CD4-positive, alpha-beta T cell treated with Interleukin-10 for 1 hour (primary cell): ENCODE measurements around the gene TENM4.
"Not testable (repeated sequence)": the region's sequence is repeated elsewhere in the genome, so short reads cannot be mapped to it uniquely, and the experiment has no call there.

Experiments used
- DNase-seq: peaks from one replicate; pipeline ENCODE4 v3.0.0-alpha.2; 2020

Gene TENM4

DNA sequence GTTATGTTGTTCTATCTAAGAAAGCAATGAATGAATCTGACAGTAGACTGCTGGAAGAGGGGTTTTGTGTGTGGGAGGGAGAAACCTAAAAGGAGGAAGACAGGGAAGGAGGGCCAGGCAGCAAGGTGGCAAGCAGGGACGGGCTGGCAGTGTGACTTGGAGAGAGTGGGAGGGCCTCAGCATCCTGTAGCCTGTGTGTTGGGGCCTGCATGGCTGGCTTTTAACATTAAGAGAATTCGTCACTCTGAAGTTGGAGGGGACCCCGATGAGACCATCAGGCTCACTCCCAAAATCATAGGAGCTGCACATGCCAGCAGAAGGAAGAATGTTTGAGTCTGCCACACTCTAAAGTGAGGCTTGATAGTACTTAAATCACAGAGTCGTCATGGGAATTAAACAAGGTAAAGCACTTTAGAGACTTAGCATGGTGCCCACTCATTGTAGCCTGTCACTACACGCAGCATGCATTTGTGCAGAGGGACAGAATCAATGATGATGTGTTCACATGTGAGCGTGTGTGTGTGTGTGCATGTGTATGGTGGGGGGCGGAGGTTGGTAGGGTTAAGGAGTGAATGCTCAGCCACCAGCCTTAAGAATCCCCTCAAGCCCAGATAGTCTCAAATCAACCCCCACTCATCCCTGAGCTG, 199.5 kb downstream of the TENM4 start:
- DNase-seq: no peak

DNA sequence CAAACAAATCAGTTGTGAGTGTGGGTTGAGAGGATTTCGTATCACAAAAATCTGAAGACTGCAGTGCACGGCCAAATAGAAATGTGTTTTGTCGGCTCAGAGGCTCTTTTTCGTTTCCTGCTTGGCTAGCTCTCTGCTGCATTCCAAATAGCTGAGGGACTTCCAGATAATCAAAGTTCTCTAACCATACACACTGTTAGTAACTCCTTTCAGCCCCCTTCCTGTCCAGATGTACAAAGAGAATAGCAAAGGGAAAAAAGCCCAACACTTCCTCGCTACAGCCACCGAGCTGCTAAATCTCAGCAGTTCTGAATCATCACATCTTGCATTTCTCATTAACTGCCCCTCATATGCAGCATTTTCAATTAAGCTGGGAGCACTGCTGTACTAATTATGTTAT, 203.1 kb downstream of the TENM4 start:
- DNase-seq: no peak

DNA sequence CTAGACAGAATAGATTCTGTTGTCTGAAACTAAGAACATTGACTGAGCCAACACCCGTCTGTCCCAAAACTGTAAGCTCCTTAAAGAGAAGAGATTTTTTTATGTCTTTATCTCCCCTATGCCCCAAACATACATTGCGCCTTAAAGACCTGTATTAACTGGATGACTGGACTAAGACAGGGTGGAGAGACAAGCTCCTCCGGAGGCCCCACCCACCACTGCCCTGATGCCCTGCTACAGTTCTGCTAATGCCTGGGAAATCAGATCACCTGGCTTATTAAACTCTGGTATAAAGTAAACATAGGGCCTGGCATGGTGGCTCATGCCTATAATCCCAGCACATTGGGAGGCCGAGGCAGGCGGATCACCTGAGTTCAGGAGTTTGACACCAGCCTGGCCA, 203.7 kb downstream of the TENM4 start:
- no peak for DNase-seq

DNA sequence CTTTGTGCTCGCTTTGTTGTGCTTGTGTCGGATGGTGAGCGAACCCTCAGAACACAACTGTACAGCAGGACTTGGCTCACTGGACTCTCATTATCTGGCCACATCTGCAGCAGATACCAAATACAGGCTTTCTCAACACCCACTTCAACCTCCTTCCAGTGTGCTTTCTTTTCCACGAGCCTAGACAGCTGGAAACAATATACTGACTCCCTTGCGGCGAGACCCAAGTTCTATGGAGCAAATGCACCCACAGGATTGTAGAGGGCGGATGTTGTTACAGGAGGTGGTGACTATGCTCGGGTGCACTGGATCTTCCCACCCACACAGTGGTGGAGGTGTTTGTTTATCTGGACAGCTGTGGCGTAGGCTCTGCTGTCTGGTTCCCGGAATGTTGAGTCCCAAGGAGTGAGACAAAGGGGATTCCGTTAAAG, 204.3 kb downstream of the TENM4 start:
- DNase-seq: no peak

DNA sequence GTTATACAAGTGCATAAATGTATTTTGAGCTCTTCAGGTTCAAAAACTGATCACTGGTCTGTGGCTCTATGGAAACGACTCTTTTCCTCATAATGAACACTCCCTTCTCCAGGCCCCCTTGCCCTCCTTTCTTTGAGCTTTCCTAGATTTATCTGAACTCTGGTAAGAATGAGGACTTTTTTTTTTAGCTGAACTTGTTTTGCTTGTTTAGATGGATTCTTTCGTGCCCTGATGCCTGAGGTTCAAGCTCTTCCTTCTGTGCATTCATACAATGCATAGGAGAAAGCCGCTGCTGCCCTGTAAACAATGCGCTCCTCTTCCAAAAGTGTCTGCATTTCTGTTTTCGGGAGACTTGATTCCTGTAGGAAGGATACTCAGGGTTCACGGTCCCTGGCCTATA, 205.1 kb downstream of the TENM4 start:
- no peak for DNase-seq

DNA sequence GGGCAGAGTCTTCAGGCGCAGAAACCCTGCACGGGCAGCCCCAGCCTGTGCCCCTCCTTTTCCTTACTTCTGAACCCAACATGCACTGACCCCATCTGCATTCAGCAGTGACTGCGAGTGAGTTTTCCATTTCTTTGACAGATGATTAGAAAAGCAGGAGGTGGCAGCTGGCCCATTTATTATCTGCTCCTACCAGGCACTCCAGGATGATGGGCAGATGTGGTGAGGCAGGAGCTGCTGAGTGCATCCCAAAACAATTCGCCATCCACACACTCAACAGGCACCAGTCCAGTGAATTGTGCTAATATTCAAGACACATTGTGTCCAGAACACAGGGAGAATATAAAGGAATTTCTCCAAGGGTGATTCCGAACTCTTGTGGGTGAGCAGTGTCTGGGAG, 208.5 kb downstream of the TENM4 start:
- DNase-seq: no peak

DNA sequence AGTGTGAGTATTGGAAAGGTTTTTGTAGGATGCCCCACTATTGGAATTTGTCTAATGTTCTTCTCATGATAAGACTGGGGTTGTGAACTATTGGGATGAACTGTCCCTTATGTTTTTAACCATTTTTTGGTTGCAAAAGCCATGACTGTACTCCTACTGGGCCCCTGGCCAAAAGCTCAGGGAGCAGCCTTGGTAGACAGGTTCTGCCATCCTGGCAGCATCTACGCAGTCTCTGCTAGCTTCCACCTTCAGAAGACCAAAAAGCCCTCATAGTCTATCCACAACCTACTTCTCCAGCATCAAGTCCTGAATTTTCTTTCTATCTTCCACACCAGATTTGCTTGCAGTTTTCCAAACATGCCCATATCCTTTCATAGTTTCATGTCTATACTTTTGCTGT, 211.8 kb downstream of the TENM4 start:
- DNase-seq: no peak

DNA sequence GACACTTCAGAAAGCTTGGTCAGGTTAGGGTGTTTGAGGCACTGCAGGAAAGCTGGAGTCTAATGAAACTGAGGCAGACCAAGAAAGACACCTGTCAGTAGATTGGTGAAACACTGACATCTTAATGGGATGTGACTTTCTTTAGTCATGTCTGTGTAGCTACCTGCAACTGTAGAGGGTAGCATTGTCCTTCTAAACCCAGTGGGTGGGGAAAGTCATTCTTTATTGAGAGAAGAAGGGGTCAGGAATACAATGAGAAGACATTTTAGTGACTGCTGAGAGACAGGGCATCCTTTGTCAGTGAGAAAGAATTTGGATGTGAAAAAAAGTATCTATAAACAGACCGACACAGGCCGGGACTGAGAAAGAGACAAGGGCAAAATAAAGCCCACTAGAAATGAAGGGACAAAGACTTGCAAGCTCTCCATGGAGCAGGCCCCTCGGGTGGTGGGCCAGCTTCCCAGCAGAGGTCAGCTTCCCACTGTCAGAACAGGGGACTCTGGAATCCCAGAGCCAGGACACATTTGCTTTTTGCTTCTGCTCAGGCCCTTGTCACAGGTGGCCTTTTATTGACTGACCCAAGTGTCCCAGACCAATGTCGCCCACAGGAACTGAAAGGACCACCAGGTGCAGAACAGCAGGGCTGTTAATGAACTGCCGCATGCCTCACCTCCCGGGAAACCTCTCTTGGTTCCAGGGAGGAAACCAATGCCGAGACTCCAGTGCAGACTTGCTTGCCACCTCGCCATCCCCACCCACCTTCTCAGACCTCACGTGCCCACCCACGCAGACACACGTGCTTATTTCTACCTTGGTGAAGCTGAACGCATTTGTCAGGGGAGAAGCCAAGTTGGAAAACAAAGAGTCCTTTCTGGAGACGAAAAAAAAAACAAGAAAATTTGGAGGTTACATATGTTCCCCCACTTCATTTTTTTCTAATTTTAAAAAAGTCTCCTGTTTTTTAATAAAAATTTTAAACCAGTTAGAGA, 212.8 kb downstream of the TENM4 start:
- DNase-seq: no peak

DNA sequence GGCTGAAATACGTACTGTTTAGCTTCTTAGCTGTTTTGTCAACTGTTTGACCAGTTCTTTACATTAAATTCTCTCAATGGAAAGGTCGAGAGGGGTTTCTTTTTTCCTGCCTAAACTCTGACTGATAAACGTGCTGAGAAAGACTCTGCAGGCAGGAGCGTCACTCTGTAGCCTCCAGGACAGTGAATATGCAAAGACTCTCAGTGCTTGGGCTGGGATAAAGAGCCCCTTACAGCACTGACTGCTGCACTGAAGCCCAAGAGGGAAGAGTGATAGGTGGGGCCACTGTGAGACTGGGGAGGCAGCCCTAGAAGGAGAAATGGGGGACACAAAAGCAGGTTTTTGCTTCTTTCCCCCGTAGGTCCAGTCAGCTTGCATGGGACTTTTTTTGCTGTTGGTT, 213.5 kb downstream of the TENM4 start:
- DNase-seq: no peak

DNA sequence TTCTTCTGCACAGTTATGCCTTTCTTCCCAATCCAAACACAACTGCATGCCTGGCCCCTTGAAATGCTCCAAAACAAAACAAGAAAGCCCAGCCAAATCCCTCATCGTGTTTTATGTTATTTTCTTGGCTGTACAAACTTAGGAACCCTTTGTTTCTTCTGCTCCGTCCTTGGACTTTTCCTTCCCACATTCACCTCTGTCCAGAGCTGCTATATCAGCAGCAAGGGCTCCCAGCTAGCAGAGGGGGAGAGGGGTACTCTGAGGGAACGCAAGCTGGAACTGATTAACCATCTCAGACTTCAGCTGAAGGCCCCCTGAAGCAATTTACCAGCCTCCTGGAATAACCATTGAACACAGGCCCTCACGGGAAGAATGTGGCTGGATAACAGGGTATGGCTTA, 214.7 kb downstream of the TENM4 start:
- no peak for DNase-seq

DNA sequence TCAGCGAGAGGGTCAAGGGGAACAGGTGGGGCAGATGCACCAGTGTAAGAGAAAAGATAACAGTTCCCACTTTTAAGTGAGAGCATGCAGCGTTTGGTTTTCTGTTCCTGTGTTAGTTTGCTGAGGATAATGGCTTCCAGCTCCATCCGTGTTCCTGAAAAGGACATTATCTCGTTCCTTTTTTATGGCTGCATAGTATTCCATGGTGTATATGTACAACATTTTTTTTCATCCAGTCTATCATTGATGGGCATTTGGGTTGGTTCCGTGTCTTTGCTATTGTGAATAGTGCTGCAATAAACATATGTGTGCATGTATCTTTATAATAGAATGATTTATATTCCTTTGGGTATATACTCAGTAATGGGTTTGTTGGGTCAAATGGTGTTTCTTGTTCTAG, 218.7 kb downstream of the TENM4 start:
- DNase-seq: not testable (repeated sequence)

DNA sequence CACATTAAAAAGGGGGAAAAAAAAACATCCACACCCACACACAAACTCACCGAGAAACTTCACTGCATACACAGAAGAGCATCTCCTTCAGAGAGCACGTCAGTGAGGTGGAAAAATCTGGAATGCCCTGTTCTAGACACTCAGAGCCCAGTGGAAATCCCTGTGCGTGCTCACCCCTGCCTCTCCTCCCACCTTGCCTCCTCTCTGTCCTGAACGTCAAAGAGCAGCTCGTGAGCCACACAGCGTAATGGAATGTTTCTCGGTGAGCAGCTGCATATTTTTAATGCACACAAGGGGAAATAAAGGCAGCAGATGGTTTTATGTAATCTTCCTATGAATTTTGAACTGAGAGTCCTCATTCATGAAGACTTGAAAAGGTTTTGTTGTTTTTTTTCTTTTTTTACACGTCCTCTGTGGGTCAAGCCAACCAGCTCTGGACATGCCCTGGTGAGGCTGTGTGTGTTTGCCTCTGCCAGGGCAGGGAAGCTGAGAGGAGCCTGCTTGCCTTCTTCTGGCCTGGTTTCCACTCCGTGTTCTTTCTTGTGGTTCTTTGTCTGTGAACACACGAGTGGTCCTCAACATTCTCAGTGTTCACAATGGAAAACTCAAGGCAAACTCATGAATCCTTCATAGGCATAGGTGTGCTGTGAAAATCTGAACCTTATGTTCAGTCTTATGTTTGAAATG, 219.2 kb downstream of the TENM4 start:
- no peak for DNase-seq

DNA sequence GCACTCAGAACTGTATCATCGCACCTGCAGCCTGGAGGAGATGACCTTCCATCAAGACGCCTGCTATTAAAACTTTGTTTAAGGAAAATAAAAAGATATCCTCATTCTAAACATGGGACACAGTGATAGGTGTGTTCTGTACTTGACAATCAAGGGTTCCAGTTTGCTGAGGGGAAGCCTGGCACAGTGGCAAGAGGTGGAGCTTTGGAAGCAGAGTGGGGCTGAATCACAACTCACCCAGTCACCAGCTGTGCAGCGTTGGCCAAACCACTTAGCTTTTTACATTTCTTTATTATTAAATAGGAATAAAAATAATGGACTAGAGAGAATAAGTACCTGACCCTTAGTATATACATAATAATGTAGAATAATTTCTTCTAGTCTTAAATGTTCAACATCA, 220.7 kb downstream of the TENM4 start:
- DNase-seq: no peak

DNA sequence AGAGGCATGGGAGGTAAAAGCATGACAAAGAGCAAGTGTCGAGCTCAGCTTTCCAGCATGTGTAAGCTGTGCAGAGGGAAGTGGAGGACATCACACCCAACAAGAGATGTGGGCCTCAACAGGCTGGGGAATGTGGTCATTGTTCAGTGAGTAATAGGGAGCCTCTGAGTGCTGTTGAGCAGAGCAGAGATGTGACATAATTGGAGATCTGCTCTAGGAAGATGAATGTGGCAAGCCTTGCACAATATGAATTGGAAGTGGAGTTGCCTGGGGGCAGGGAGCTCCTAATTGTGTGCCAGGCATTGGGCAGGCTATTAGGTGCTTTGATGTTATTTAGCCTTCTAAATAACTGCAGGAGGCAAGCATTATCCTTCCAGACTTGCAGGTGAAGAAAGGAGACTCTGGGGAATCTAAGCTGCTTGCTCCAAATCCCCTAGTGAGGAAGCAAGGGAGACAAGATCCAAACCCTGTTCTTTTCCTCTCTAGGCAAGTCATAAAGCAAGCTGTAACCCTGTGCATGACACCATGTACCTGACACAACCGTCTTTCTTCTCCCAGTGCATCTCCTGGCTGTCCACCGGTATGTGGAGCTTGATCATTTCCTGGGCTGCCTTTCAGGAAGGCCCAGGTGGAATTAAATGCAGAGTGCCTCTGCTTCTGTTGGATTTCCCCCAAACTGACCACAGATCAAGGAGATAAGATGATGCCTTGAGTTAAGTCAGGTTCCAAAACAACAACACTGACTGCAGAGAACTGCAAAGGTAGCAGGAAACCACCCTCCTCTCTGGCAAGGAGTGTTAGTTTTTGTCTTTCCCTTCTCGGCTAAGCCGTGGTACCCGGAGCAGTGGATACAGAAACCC, 221.4 kb downstream of the TENM4 start:
- no peak for DNase-seq

DNA sequence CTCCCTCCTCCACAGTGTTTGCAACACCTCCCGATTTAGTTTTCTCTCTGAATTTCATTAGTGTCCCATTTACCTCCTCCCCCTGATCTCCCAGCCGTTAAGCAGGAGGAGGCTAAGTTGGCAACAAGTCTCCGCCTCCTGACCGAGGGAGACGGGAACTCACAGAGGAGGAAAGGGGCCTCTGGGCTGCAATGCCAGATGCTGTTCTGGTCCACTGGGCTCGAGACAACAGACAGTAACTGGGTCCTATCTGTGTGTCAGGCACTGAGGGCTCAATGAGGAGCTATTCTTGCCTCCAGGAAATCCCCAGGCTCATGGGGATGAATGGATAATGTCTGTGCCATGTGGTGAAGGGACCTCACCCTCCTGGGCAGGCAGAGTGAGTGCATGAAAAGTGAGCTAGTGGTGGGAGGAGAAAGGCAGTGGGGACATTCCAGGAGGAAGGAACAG, 228.1 kb downstream of the TENM4 start:
- DNase-seq: no peak

DNA sequence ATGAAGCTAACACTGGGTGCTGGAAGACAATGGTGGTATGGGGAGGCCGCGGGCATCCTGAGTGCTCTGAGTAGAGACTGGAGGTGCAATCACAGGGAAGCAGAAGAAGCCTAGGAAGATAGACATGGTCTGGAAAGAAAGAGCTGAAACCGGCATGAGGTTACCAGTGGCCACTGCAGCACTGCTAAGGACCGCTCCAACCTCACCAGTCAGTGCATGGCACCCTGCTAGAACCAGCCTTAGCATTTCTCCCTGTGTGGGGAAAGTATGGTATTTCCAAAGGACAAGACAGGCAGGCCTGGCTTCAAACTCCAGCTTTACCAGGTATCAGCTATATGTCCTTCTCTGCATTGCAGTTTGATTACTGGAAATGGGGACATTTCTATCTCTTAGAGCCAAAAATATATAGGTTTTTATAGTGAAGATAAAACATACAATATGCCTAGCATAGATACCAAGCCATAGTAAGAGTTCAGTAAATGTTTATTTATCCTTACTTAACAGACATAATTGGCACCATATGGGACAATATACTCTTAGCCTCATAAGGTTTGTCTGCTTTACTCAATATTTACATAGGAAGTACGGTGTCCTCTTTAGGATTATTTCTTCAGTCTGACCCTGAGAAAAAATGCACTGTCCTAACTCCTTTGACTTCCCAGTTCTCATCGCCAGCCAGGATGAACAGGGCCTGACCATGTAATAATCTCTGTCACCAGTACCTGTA, 231.1 kb downstream of the TENM4 start:
- no peak for DNase-seq

DNA sequence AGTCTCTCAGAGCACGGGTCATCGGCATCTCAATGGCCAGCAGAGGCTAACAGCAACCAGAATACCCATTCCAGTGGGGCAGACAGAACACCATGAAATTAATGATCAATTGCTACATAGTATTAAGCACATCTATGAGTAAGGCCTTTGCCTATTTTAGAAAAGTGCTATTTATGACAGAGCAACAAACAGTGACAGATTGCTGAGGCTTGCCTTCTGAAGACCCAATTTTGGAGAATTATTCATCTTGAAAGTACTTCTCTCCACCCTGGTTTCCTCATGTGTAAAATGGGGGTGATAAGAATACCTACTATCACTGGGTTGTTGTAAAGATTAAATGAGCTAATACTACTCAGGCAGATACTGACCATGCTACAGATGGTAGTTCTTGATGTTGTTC, 232.7 kb downstream of the TENM4 start:
- DNase-seq: no peak

DNA sequence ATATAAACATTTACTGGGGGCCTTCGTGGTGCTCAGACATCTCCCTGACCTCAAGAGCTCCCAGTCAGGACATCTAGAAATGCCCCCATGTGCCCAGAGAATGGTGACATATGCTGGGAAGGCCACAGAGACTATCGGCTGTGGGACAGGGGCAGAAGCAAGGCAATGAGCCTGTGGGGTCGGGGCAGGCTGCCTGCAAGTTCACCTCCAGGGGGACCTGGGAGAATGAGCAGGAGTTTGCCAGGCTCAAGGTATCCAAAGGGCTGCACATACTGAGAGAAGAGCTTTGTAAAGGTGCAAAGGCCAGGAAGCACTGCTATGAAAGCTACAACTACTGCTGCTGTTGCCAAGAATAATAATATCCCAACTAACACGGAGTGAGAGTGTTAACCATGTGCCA, 233.9 kb downstream of the TENM4 start:
- DNase-seq: no peak

DNA sequence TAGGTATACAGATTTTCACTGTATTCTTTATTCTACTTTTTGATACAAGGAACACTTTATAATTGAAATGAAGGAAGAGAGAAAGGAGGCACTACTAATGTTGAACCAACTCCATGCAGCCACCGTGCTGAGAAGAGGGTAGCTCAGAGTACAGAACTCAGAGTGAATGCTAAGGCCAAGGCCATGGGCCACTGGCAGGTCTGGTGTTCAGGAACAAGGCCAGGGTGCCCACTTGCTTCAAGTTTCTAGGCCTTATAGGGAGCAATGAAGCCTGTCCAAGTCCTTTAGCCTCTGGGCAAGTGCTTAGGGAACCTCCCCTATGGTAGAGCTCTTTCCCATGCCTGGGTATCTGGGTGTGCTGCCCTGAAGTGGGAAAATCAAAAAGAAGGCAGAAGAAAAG, 235.0 kb downstream of the TENM4 start:
- no peak for DNase-seq

DNA sequence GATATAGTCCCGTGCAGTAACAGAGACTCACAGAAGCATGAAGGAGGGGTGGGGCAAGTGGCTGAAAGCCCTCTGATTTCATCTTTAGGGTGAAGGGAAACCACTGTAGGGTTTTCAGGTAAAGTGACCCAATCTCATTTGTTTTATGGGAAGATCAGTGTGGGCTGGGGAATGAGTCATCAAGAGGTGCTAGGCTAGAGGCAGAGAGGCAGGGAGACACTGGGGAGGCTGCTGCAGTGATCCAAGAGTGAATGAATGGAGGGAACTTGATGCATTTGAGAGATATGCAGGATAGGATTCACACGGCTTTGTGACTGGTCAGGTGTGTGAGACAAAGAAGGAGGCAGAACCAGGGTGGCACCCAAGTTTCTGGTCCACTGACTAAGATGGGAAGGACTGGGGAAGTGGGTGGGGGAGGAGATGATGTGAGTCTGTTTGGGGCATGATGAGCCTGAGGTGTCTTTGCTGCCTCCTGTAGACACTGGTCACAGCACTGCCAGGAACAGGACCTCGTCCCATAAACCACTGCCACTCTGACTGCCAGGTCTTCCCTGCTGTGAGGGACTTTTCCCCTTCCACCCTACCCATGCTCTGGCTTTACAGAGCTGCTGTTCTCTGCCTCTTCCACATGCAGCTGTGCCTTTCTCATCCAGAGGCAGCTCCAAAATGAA, 239.0 kb downstream of the TENM4 start:
- no peak for DNase-seq

DNA sequence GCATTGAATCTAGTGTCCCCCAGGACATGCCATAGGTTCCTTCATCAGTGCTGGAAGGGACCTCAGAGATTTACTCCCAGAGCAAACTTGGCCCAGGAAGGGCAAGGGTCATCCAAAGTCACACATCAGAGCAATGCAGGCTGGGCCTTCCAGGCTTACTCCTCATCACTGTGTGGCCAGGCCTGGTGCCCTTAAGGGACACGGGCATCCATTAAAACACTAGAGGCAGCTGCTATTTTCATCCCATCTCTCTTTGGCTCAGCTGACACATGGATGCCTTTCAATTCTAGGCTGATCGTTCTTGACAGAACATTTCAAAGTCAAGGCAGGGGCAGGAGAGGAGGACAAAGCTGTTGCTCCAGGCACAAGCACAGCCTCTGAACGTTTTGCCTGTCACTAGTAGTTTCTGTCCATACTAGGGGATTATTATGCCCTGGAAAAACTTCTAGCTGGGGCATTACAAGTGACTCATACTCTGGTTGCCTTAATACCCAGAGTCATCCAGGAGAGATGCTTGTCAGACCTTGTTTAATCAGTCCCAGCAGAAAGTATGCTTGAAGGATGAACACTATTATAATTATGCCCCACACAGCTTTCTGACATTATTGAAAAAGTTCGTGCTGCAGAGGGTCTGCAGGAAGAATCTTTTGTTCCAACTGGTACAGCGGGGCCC, 240.3 kb downstream of the TENM4 start:
- DNase-seq: no peak
